Ovary (tissue), 3 donors: Measurements from ENCODE around the gene ZNF93.

Experiments used
- CTCF ChIP-seq, 3 donors: fragments of 450-650 bp in 2 of 3; fragments of 200-600 bp in 1 of 3; IDR thresholded peaks; one replicate each; pipeline versions ENCODE4 v1.5.1 to v1.8.0; 2016 to 2022; ENCODE audit warnings: antibody characterized with exemption in 3 of 3, mild to moderate bottlenecking in 1 of 3
- EP300 ChIP-seq: sonication (generic); formaldehyde crosslinking; IDR thresholded peaks from one replicate; pipeline ENCODE4 v1.6.1; 2017; ENCODE audit warnings: antibody characterized with exemption
- POLR2A ChIP-seq: fragments of 450-650 bp; IDR thresholded peaks from one replicate; pipeline ENCODE4 v1.6.1; 2017; ENCODE audit warnings: antibody characterized with exemption, mild to moderate bottlenecking, moderate library complexity
- donor health status: DM: no; HTN: no; CAD: no.

GRCh38 chr19:19877724-19878123 lies 23.0 kb upstream of the ZNF93 start:
- TF ChIP-seq POLR2A (no peak), CTCF (IDR thresholded peaks at IDR 0.05) (no peak), EP300 (no peak)
